Fibroblast of pulmonary artery (primary cell): ENCODE results near the gene TAGLN.

Experiments
- DNase-seq: peaks from one replicate; pipeline ENCODE4 v3.0.0-alpha.2; 2010; ENCODE audit warnings: low read depth
- H3K4me3 ChIP-seq: replicated peaks from 2 replicates; pipeline ENCODE4 v1.5.1; 2011; ENCODE audit warnings: low read depth, mild to moderate bottlenecking, control low read depth, low read length, moderate library complexity
- TF ChIP-seq, protein P1 (sequence below): IDR thresholded peaks from 2 replicates; pipeline ENCODE4 v1.5.1; 2011; ENCODE audit warnings: mild to moderate bottlenecking, control low read depth, low read length, inconsistent platforms; ENCODE audit errors: missing control alignments

Gene TAGLN

DNA sequence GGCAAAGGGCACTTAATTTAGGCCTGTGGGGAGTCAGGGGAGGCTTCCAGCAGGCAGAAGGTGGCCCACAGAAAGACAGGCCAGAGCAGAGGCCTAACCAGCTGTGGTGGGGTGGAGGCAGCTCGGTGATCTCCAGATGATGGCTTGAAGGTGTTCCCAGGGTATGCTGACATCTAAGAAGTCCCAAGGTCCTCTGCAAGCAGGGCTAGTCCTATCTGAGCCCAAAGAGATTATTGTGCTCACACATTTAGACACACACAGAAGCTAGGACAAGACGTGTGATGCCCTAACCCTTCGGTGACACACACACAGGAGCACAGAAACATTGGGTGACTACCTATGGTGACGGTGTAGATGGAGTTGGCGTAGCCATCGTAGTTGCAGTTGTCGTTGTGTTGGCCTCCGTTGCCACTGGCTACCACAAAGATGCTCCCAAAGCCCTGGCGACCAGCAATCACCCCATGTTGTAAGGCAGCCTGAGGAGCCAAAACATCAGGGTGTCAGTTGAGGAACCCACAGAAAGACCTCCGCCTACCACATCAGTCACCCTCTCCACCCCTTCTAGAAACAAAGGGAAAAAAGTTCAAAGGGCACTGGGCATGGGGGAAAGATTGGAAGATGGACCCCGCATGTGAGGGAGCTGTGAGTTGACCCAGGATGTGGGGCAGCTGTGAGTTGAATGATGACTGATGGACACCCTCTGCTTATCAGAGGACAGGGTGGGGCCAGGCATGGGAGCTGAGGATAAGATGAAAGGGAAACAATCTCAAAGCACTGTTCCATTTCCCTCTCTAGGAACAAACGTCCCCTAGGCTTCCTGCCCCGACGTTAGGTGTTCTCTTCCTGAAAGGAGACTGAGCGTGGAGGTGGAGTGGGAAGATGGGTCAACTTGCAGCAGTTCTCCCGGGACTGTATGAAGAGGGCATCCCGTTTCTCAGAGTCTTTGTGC, 24.8 kb downstream of the TAGLN start:
- DNase-seq, result no peak
- no peak overlapping the region for H3K4me3 ChIP-seq
- TF ChIP-seq, protein P1, sequence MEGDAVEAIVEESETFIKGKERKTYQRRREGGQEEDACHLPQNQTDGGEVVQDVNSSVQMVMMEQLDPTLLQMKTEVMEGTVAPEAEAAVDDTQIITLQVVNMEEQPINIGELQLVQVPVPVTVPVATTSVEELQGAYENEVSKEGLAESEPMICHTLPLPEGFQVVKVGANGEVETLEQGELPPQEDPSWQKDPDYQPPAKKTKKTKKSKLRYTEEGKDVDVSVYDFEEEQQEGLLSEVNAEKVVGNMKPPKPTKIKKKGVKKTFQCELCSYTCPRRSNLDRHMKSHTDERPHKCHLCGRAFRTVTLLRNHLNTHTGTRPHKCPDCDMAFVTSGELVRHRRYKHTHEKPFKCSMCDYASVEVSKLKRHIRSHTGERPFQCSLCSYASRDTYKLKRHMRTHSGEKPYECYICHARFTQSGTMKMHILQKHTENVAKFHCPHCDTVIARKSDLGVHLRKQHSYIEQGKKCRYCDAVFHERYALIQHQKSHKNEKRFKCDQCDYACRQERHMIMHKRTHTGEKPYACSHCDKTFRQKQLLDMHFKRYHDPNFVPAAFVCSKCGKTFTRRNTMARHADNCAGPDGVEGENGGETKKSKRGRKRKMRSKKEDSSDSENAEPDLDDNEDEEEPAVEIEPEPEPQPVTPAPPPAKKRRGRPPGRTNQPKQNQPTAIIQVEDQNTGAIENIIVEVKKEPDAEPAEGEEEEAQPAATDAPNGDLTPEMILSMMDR, result no peak

DNA sequence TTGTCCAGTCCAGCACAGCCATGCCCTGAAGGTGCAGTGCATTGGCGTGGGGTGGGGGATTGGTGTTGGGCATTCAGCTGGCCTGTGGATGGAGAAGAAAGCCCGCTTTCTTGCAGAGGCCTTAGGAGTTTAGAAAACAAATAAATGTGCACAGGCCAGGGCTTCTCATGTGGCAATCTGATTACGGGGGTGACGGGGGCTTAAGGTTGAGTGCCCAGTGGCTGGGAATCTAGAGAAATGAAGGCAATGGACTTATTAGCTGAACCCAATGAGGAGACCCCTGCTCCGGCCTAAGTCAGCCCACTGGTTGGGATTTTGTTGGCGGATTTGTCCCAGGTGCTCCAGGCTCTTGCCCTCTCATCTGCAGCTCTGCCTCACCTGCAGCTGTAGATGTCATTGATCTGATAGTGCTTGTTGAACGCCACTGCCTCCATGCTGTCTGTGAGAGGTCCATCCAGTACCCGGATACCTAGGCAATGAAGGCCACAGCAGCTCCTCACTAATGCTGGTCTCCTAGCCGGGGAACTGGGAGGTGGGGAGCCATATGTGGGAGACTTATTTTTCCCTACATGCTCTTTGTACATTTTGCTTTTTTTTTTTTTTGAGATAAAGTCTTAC, 26.5 kb downstream of the TAGLN start:
- H3K4me3 ChIP-seq, result no peak overlapping the region
- TF ChIP-seq, protein P1, result no peak
- no peak for DNase-seq

GRCh38 chr11:117226388-117227385, 27.5 kb downstream of the TAGLN start:
- DNase-seq, result peak; percentile 88
- H3K4me3 ChIP-seq, result no peak overlapping the region
- TF ChIP-seq, protein P1, result peak; percentile 78

- TF ChIP-seq, protein P1, result no peak
- DNase-seq, result no peak
- no peak overlapping the region for H3K4me3 ChIP-seq
Measured at GRCh38 chr11:117228091-117228490, 28.9 kb downstream of the TAGLN start.

DNA sequence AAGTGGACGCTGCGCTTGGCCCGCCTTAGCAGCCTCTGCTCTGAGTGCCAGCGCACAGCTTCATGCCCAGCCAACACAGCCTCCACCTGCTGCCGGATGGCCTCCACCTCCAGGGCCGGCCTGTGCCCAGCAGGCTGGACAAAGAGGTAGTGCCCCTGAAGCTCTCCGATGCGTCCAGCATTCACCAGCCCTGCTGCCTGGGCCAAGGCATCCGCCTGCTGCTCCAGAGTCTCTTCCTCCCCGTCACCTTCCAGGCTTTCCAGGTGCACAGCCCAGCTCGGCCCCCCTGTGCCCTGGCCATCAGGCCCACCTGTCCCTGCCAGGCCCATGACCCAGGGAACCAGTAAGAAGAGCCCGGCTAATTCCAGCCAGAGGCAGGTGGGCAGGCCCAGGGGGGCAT, 30.2 kb downstream of the TAGLN start:
- TF ChIP-seq, protein P1, result no peak
- no peak for DNase-seq
- no peak overlapping the region for H3K4me3 ChIP-seq

DNA sequence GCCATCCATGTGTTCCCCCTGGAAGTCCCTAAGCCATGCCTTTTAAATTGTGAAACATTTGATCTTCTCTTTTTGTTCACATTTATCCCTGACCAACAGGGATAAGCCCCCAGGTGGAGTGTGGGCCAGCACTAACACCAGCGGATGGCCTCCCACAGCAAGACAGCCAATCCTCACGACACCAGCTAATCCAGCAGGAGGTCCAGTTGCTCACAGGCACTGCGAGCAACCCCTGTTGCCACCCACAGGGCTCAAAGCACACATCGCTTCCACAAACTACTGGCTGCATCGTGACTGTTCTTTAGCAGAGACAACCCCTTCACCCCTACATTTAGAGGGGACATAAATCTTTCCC, 30.7 kb downstream of the TAGLN start:
- TF ChIP-seq, protein P1, result no peak
- no peak overlapping the region for H3K4me3 ChIP-seq
- no peak for DNase-seq
